GM12874 (cell line): ENCODE measurements around the gene VAMP5.

Experiments
- CTCF ChIP-seq: IDR thresholded peaks from 2 replicates; pipeline ENCODE4 v1.5.1; 2011; ENCODE audit warnings: low read depth, mild to moderate bottlenecking, control low read depth, low read length, moderate library complexity; ENCODE audit not compliant: insufficient read depth

The VAMP5 gene

GRCh38 chr2:85541262-85541661 is 43.0 kb upstream of the VAMP5 start:
- no peak for TF ChIP-seq CTCF

GRCh38 chr2:85541753-85542457 is 42.3 kb upstream of the VAMP5 start:
- TF ChIP-seq CTCF = no peak

GRCh38 chr2:85542777-85543176 is 41.5 kb upstream of the VAMP5 start:
- no peak for TF ChIP-seq CTCF

GRCh38 chr2:85545780-85546240 is 38.4 kb upstream of the VAMP5 start:
- TF ChIP-seq CTCF = no peak

- TF ChIP-seq CTCF = no peak
Measured at GRCh38 chr2:85547089-85547858, 37.0 kb upstream of the VAMP5 start.

- no peak for TF ChIP-seq CTCF
Measured at GRCh38 chr2:85547859-85548607, 36.2 kb upstream of the VAMP5 start.

- no peak for TF ChIP-seq CTCF
Measured at GRCh38 chr2:85548608-85548900, 35.7 kb upstream of the VAMP5 start.
